ENCODE measurements around the gene MRAP. TPM values are rescaled to one million over a fixed set of nuclear protein-coding genes. Genes with fewer than 3 reads are reported as not detected.

The MRAP gene
- total RNA-seq, 4 donors from 2014 or later, result not detected

GRCh38 chr21:32340863-32341848 lies 42.5 kb downstream of the MRAP start:
- Histone ChIP-seq H3K9me3 (peaks cover 0 to 8% (median 0%) of the 10 kb centered on the region in 3 donors), H3K4me1 (peaks cover 0 to 9% (median 0%) of the 10 kb centered on the region in 3 donors), H3K27me3 (no peaks in the 10 kb centered on the region), H3K4me3 (no peak overlapping the region), H3K36me3 (peaks cover 0 to 100% of the 10 kb centered on the region in 2 donors), H3K27ac (no peak overlapping the region)
- WGBS, 2 donors (ENCODE audit: low coverage in 1 of 2), result 83 to 86% methylated on average over 10 to 11 of the region's 12 CpGs
- no peak for ATAC-seq
- TF ChIP-seq POLR2A (IDR thresholded peaks at IDR 0.05), result no peak
- TF ChIP-seq EP300 (IDR thresholded peaks at IDR 0.05), result no peak
- no peak for TF ChIP-seq POLR2AphosphoS5 (IDR thresholded peaks at IDR 0.05)
- TF ChIP-seq CTCF (IDR thresholded peaks at IDR 0.05), result no peak

GRCh38 chr21:32346951-32347350 lies 48.3 kb downstream of the MRAP start:
- H3K4me3 ChIP-seq, result no peak overlapping the region
- H3K9me3 ChIP-seq, result peaks cover 0 to 8% (median 0%) of the 10 kb centered on the region in 3 donors
- WGBS, 2 donors (ENCODE audit: low coverage in 1 of 2), result 100% methylated on average over 2 of the region's 14 CpGs; no CpG with 5 or more reads in 1 of the 2 donors
- TF ChIP-seq EP300 (IDR thresholded peaks at IDR 0.05) (no peak), POLR2AphosphoS5 (IDR thresholded peaks at IDR 0.05) (no peak), CTCF (IDR thresholded peaks at IDR 0.05) (no peak), POLR2A (IDR thresholded peaks at IDR 0.05) (no peak)
- H3K27ac ChIP-seq, result no peak overlapping the region
- ATAC-seq, result no peak
- H3K4me1 ChIP-seq, result no peaks in the 10 kb centered on the region
- peaks cover 0 to 100% of the 10 kb centered on the region in 2 donors for H3K36me3 ChIP-seq
- H3K27me3 ChIP-seq, result no peaks in the 10 kb centered on the region

- no peak overlapping the region for H3K4me3 ChIP-seq
- H3K36me3 ChIP-seq, result peaks cover 0 to 100% of the 10 kb centered on the region in 2 donors
- no peak for ATAC-seq
- no peaks in the 10 kb centered on the region for H3K4me1 ChIP-seq
- no peak for TF ChIP-seq CTCF (IDR thresholded peaks at IDR 0.05)
- no peak for TF ChIP-seq EP300 (IDR thresholded peaks at IDR 0.05)
- TF ChIP-seq POLR2AphosphoS5 (IDR thresholded peaks at IDR 0.05), result no peak
- TF ChIP-seq POLR2A (IDR thresholded peaks at IDR 0.05), result no peak
- H3K27me3 ChIP-seq, result no peaks in the 10 kb centered on the region
- 94% methylated on average over 2 of the region's 12 CpGs; no CpG with 5 or more reads in 1 of the 2 donors for WGBS, 2 donors (ENCODE audit: low coverage in 1 of 2)
- H3K27ac ChIP-seq, result no peak overlapping the region
- peaks cover 0 to 8% (median 0%) of the 10 kb centered on the region in 3 donors for H3K9me3 ChIP-seq
Measured at GRCh38 chr21:32347351-32347750, 48.7 kb downstream of the MRAP start.

- no peak for TF ChIP-seq POLR2AphosphoS5 (IDR thresholded peaks at IDR 0.05)
- no peak for TF ChIP-seq POLR2A (IDR thresholded peaks at IDR 0.05)
- TF ChIP-seq EP300 (IDR thresholded peaks at IDR 0.05), result no peak
- TF ChIP-seq CTCF (IDR thresholded peaks at IDR 0.05), result no peak
Measured at GRCh38 chr21:32347977-32348376, 49.3 kb downstream of the MRAP start.

More at GRCh38 chr21:32347977-32348376, 49.3 kb downstream of the MRAP start:
- H3K27me3 ChIP-seq, result no peaks in the 10 kb centered on the region
- no peaks in the 10 kb centered on the region for H3K4me1 ChIP-seq
- H3K4me3 ChIP-seq, result no peak overlapping the region
- WGBS, 2 donors (ENCODE audit: low coverage in 1 of 2), result 78% methylated on average over 9 of the region's 11 CpGs; no CpG with 5 or more reads in 1 of the 2 donors
- H3K9me3 ChIP-seq, result peaks cover 0 to 8% (median 0%) of the 10 kb centered on the region in 3 donors
- H3K27ac ChIP-seq, result no peak overlapping the region
- H3K36me3 ChIP-seq, result peaks cover 0 to 100% of the 10 kb centered on the region in 2 donors
- ATAC-seq, result no peak

Measured in gastroesophageal sphincter (tissue), 4 donors.